Activated B cell treated with CpG ODN at 0.5 μM for 24 hours (primary cell): ENCODE data around the gene KCNAB3. TPM values are rescaled to one million over a fixed set of nuclear protein-coding genes. Genes with fewer than 3 reads are reported as not detected.
A peak's percentile ranks its signal among the peaks of the same experiment; 100 is the strongest.

ENCODE experiments used
- ATAC-seq: fragments of 200-7000 bp; cut with Tn5 transposase; one replicate; pipeline ENCODE4 v1.10.0; 2021; ENCODE audit warnings: low read depth, mild to moderate bottlenecking, moderate library complexity
- CTCF ChIA-PET: fragments of 350-600 bp; sonication (Branson Sonifier 250); formaldehyde crosslinking; loops from one replicate; lab custom pipeline; 2021; ENCODE audit warnings: antibody characterized with exemption; lab: Charles Lee
- POLR2A ChIA-PET: fragments of 350-600 bp; sonication (Branson Sonifier 250); formaldehyde crosslinking; loops from one replicate; lab custom pipeline; 2021; ENCODE audit warnings: antibody characterized with exemption; lab: Charles Lee
- DNase-seq: peaks from one replicate; pipeline ENCODE4 v3.0.0; 2022
- H3K27ac Mint-ChIP-seq: one replicate; pipeline ENCODE4 v1.8.0; 2020; ENCODE audit warnings: mixed read lengths
- H3K27me3 Mint-ChIP-seq: one replicate; pipeline ENCODE4 v1.8.0; 2021; ENCODE audit warnings: mixed read lengths
- H3K36me3 Mint-ChIP-seq: one replicate; pipeline ENCODE4 v1.8.0; 2021; ENCODE audit warnings: low read depth, mixed read lengths
- H3K4me1 Mint-ChIP-seq: one replicate; pipeline ENCODE4 v1.8.0; 2021; ENCODE audit warnings: mixed read lengths
- H3K4me3 Mint-ChIP-seq: one replicate; pipeline ENCODE4 v1.8.0; 2020; ENCODE audit warnings: mild to moderate bottlenecking, mixed read lengths
- H3K9me3 Mint-ChIP-seq: one replicate; pipeline ENCODE4 v1.8.0; 2020; ENCODE audit warnings: mixed read lengths
- intact Hi-C: fragments of 100-400 bp; cut with micrococcal nuclease; formaldehyde crosslinking; loops from one replicate; pipeline ENCODE4 v1.15.1; 2024
- total RNA-seq: library from RNA; stranded (reverse); gene quantifications from 2 replicates; pipeline ENCODE4 v1.2.3, GENCODE V29; 2022
- TF ChIP-seq, protein P1 (sequence below): fragments of 200-600 bp; IDR thresholded peaks from one replicate; pipeline ENCODE4 v1.8.0; 2022; ENCODE audit warnings: antibody characterized with exemption, mild to moderate bottlenecking

The KCNAB3 gene
- 10.8 and 12.9 TPM in 2 replicates for total RNA-seq

DNA sequence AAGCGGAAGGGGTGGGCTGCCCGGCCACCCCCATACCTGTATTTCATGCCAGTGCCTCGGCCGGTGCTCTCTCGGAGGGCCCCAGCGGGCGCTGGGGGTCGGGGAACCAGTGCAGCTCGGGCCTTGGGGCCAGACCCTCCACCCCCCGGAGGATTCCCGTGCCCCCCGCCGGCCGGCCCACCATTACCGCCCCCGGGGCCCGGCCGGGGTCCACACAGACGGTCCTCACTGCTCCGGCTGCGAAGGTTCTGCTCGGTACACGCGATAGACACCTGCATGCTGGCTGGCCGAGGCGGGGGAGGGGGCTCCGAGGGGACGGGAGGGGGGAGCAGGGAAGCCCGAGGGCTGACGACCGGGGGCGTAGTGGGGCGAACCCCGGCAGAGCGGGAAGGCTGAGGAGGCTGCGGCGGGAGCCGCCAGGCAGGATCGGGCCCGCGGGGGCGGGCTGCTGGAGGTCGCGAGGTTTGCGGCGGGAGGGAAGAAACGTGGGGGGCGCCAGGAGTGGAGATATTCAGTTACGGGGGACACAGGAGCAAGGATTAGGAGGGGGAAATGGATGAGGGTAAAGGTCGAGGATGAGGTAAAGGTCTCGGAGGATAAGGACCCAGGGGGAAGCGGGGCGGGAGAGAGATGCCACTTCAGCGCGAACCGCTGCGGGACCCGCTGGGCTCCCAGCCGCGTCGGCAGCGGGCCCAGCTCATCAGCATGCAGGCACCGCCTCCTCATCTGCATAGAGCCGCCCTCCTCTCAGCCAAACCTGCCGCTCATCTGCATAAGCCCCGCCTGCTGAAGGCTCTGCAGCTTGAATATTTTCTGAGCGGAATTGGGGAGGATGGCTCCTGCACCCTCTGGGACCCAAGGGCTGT is at the start of gene KCNAB3:
KCNAB3 (minus strand) TSS at position 699 of the 866 bp plus-strand sequence; CDS start at position 278, 421 bp downstream.
- TF ChIP-seq, protein P1, sequence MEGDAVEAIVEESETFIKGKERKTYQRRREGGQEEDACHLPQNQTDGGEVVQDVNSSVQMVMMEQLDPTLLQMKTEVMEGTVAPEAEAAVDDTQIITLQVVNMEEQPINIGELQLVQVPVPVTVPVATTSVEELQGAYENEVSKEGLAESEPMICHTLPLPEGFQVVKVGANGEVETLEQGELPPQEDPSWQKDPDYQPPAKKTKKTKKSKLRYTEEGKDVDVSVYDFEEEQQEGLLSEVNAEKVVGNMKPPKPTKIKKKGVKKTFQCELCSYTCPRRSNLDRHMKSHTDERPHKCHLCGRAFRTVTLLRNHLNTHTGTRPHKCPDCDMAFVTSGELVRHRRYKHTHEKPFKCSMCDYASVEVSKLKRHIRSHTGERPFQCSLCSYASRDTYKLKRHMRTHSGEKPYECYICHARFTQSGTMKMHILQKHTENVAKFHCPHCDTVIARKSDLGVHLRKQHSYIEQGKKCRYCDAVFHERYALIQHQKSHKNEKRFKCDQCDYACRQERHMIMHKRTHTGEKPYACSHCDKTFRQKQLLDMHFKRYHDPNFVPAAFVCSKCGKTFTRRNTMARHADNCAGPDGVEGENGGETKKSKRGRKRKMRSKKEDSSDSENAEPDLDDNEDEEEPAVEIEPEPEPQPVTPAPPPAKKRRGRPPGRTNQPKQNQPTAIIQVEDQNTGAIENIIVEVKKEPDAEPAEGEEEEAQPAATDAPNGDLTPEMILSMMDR = no peak
- Mint-ChIP-seq H3K9me3 (no peaks in the 10 kb centered on the region), H3K27ac (no peak within 1 kb of the TSS), H3K4me3 (peak within 1 kb of the TSS; percentile 97), H3K36me3 (peaks cover 25% of the 10 kb centered on the region), H3K4me1 (peaks cover 45% of the 10 kb centered on the region), H3K27me3 (no peaks in the 10 kb centered on the region)
- CTCF ChIA-PET = no interaction called here
- no peak for ATAC-seq
- POLR2A ChIA-PET = interaction anchor here (0.7 to 1.5 kb wide), 3 partner anchors 11 to 87 kb away, joined by 3 to 7 read pairs (median 3); partner anchors contain the start of gene RNF227
- peak; percentile 47 for DNase-seq
- intact Hi-C loops = loop anchor here (5.0 kb wide), 1 partner anchor 358 kb away; the partner anchor contains the start of gene RANGRF

DNA sequence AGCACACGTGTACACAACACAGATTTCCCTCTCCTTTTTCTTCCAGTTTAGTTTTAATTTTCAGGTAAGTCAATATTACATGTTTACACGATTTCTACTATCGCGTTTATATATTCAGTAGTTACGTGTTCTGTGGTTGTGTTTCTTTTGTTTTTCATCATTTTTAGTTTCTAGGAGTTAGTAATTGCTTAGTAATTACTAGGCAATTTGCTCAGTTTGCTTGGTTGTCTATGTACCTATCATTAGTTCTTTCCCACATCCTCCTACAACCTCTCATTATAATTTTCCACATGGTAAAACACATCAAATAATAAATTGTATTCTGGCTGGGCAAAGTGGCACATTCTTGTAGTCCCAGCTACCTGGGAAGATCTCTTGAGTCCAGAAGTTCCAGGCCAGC is 48.1 kb upstream of the KCNAB3 start:
- DNase-seq (no peak), ATAC-seq (no peak)
- H3K9me3 Mint-ChIP-seq = peaks cover 12% of the 10 kb centered on the region
- intact Hi-C loops = no loop called here
- POLR2A ChIA-PET = no interaction called here
- CTCF ChIA-PET = no interaction called here
- no peak overlapping the region for H3K27ac Mint-ChIP-seq
- peaks cover 5% of the 10 kb centered on the region for H3K36me3 Mint-ChIP-seq
- peaks cover 26% of the 10 kb centered on the region for H3K27me3 Mint-ChIP-seq
- H3K4me3 Mint-ChIP-seq = no peak overlapping the region
- H3K4me1 Mint-ChIP-seq = no peaks in the 10 kb centered on the region
- TF ChIP-seq, protein P1 = no peak

DNA sequence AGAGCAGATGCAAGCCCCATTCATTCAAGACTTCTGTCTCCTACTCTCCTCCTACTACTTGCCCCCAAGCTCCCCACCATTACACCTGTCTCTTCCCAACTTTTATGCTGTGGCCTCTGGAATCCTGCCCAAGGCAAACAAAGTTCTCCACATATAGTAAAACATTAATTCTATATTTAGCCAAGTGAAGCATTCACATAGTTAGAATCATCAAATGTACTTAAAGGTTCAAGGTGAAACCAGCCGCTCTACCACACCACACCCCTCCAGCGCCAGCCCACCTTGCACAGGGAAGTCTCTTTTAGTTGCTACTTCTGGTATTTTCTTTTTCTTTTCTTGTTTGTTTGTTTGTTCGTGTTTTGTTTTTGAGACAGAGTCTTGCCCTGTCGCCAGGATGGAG is 47.4 kb upstream of the KCNAB3 start:
- Mint-ChIP-seq H3K9me3 (peaks cover 12% of the 10 kb centered on the region), H3K4me1 (no peaks in the 10 kb centered on the region), H3K36me3 (peaks cover 5% of the 10 kb centered on the region), H3K4me3 (no peak overlapping the region), H3K27me3 (peaks cover 20% of the 10 kb centered on the region), H3K27ac (no peak overlapping the region)
- TF ChIP-seq, protein P1 = no peak
- DNase-seq (no peak), ATAC-seq (no peak)
- intact Hi-C loops = no loop called here
- ChIA-PET POLR2A (no interaction called here), CTCF (no interaction called here)

DNA sequence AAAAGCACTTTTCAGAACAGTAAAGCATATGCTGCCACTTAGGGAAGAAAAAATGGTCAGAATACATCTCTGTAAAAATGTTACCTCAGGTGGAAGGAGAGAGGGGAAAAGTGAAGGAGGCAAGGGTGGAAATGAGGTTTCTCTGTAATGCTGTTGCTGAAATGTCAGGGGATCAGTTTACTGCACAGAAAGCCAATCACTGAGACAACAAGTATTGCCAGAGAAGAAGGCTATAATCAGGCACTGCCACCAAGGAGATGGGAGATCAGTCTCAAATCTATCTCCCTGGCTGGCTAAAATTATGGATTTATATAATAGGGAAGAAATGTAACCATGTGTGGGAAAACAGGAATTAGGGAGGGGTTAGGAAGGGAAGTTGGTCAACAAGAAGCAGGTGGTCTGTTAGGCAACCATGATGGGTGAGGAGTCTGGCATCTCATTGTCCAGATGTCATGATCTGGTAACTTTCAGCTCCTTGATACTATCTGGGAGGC is 45.0 kb upstream of the KCNAB3 start:
- TF ChIP-seq, protein P1 = no peak
- POLR2A ChIA-PET = no interaction called here
- H3K27me3 Mint-ChIP-seq = peaks cover 23% of the 10 kb centered on the region
- peaks cover 5% of the 10 kb centered on the region for H3K36me3 Mint-ChIP-seq
- peaks cover 12% of the 10 kb centered on the region for H3K9me3 Mint-ChIP-seq
- CTCF ChIA-PET = interaction anchor here (2.0 kb wide), 1 partner anchor 15 kb away, joined by 5 read pairs; no protein-coding TSS in a partner anchor
- DNase-seq (no peak), ATAC-seq (no peak)
- no peak overlapping the region for H3K27ac Mint-ChIP-seq
- intact Hi-C loops = no loop called here
- no peaks in the 10 kb centered on the region for H3K4me1 Mint-ChIP-seq
- no peak overlapping the region for H3K4me3 Mint-ChIP-seq

DNA sequence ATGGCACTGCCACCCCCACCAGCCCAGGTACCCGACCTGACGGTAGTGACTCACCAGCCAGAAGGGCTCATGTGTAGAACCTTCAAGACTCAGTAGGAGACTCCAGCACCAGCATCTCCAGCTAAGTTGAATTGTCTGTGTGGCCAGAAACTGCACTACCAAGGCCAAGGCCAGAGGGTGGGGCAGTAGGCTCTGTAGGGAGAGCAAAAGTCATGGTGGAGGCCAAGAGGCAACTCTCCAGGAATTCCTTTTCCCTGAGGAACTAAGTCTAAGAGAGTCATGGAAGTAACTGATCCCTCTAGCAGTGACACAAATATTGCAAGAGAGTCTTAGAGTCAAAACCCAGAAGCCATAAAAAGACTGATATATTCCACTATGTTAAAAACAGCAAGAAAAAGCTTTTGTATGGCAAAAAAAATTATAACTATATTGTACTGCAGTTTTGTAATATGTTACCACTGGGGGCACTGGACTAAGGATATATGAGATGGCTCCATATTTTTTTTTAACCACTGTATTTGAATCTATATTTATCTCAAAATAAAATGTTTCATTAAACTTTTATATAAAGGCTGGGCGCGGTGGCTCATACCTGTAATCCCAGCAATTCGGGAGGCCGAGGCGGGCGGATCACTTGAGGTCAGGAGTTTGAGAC is 42.6 kb upstream of the KCNAB3 start:
- DNase-seq (no peak), ATAC-seq (no peak)
- intact Hi-C loops = no loop called here
- TF ChIP-seq, protein P1 = no peak
- H3K4me1 Mint-ChIP-seq = no peaks in the 10 kb centered on the region
- no peak overlapping the region for H3K27ac Mint-ChIP-seq
- POLR2A ChIA-PET = no interaction called here
- H3K27me3 Mint-ChIP-seq = peaks cover 15% of the 10 kb centered on the region
- H3K9me3 Mint-ChIP-seq = peaks cover 12% of the 10 kb centered on the region
- H3K4me3 Mint-ChIP-seq = no peak overlapping the region
- H3K36me3 Mint-ChIP-seq = peaks cover 5% of the 10 kb centered on the region
- CTCF ChIA-PET = interaction anchor here (1.2 kb wide), 1 partner anchor 17 kb away, joined by 3 read pairs; no protein-coding TSS in a partner anchor
